ENCODE data around the gene PARP1. TPM values are rescaled to one million over a fixed set of nuclear protein-coding genes. Genes with fewer than 3 reads are reported as not detected.

Gene PARP1
- polyA plus RNA-seq (2013, experiment 1 of 2): 277 TPM
- polyA plus RNA-seq (2013, experiment 2 of 2): 282 TPM

DNA sequence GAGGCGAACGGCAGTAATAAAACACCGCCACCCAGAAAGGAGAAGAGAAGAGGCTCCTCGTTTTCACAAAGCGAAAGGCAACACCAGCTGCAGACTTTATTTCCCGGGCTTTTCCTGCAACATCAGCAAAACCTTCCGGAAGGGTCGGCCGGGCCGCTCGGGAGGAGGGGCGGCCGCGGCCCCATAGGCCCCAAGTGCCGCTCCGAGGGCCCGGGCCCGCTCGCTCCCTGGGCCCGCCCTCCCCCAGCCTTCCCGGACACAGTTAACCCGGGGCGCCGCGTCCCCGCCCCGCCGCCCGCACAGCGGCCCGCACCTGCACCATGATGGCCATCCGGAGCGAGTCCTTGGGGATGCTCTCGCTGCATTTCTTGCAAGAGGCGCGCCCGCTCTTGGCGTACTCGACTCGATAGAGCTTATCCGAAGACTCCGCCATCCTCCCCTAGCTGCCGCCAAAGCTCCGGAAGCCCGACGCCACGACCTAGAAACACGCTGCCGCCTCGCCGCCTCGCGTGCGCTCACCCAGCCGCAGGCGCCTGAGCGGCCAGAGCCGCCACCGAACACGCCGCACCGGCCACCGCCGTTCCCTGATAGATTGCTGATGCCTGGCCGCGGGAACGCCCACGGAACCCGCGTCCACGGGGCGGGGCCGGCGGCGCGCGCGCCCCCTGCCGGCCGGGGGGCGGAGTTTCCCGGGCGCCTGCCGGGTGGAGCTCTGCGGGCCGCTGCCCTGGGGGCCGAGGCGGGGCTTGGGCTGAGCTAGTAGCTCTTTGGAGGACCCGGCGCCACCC, at the start of gene PARP1:
TSS of gene PARP1 (minus strand) at position 597 of the 788 bp plus-strand sequence. CDS start at position 433, 164 bp downstream.
- Histone ChIP-seq H3K4ac (ENCODE audit: low read depth, low read length) (peak within 1 kb of the TSS; percentile 97), H3K4me3 (ENCODE audit: low read length) (peak within 1 kb of the TSS; percentile 79), H2BK15ac (replicated peaks; ENCODE audit: low read depth) (peak within 1 kb of the TSS; percentile 47), H3K23ac (ENCODE audit: low read length) (no peak within 1 kb of the TSS), H4K5ac (ENCODE audit: low read length) (no peak within 1 kb of the TSS), H2AK5ac (ENCODE audit: low read length) (no peak within 1 kb of the TSS), H4K8ac (ENCODE audit: low read depth, low read length) (peak within 1 kb of the TSS; percentile 41), H3K79me2 (ENCODE audit: control insufficient read depth, insufficient read depth, low read length) (peaks cover 43% of the 10 kb centered on the region), H2BK120ac (ENCODE audit: low read depth, low read length) (peak within 1 kb of the TSS; percentile 55), H3K4me2 (ENCODE audit: low read length) (peak within 1 kb of the TSS; percentile 93), H3K79me1 (ENCODE audit: low read length) (peaks cover 18% of the 10 kb centered on the region), H3K4me1 (ENCODE audit: control insufficient read depth, low read depth, low read length) (peaks cover 22% of the 10 kb centered on the region), H3K56ac (ENCODE audit: low read length) (peak within 1 kb of the TSS; percentile 93), H3K36me3 (ENCODE audit: control insufficient read depth, insufficient read depth, low read length) (no peaks in the 10 kb centered on the region), H3K9ac (ENCODE audit: low read length) (peak within 1 kb of the TSS; percentile 85), H2BK5ac (ENCODE audit: low read length) (peak within 1 kb of the TSS; percentile 26), H3K27me3 (ENCODE audit: insufficient read depth, low read length, poor library complexity) (no peaks in the 10 kb centered on the region), H3K27ac (ENCODE audit: low read depth, low read length) (peak within 1 kb of the TSS; percentile 69), H3K18ac (ENCODE audit: low read length) (peak within 1 kb of the TSS; percentile 93)
- peak; percentile 91 for DNase-seq
- no CpG with 5 or more reads among the region's 90 CpGs for WGBS (ENCODE audit: extremely low coverage, insufficient coverage, low lambda C conversion rate)

- H4K5ac ChIP-seq (ENCODE audit: low read length): no peak overlapping the region
- H3K36me3 ChIP-seq (ENCODE audit: control insufficient read depth, insufficient read depth, low read length): no peaks in the 10 kb centered on the region
- no peak overlapping the region for H3K23ac ChIP-seq (ENCODE audit: low read length)
- H3K56ac ChIP-seq (ENCODE audit: low read length): peak overlapping the region; percentile 39
- no peaks in the 10 kb centered on the region for H3K4me1 ChIP-seq (ENCODE audit: control insufficient read depth, low read depth, low read length)
- H3K9ac ChIP-seq (ENCODE audit: low read length): no peak overlapping the region
- no peak overlapping the region for H3K4me3 ChIP-seq (ENCODE audit: low read length)
- H3K4ac ChIP-seq (ENCODE audit: low read depth, low read length): no peak overlapping the region
- H3K79me2 ChIP-seq (ENCODE audit: control insufficient read depth, insufficient read depth, low read length): no peaks in the 10 kb centered on the region
- H3K27me3 ChIP-seq (ENCODE audit: insufficient read depth, low read length, poor library complexity): no peaks in the 10 kb centered on the region
- H2BK120ac ChIP-seq (ENCODE audit: low read depth, low read length): no peak overlapping the region
- no peak overlapping the region for H2BK5ac ChIP-seq (ENCODE audit: low read length)
- no CpG with 5 or more reads among the region's 14 CpGs for WGBS (ENCODE audit: extremely low coverage, insufficient coverage, low lambda C conversion rate)
- H4K8ac ChIP-seq (ENCODE audit: low read depth, low read length): no peak overlapping the region
- no peak overlapping the region for H2AK5ac ChIP-seq (ENCODE audit: low read length)
- no peaks in the 10 kb centered on the region for H3K79me1 ChIP-seq (ENCODE audit: low read length)
- peak; percentile 86 for DNase-seq
- no peak overlapping the region for H3K18ac ChIP-seq (ENCODE audit: low read length)
- no peak overlapping the region for H3K27ac ChIP-seq (ENCODE audit: low read depth, low read length)
- H3K4me2 ChIP-seq (ENCODE audit: low read length): no peak overlapping the region
- no peak overlapping the region for H2BK15ac ChIP-seq (replicated peaks; ENCODE audit: low read depth)
These were observed 49.4 kb upstream of the PARP1 start for GRCh38 chr1:226457307-226457712.

GRCh38 chr1:226455843-226456242, 48.0 kb upstream of the PARP1 start:
- H3K4me1 ChIP-seq (ENCODE audit: control insufficient read depth, low read depth, low read length): no peaks in the 10 kb centered on the region
- no peak overlapping the region for H3K56ac ChIP-seq (ENCODE audit: low read length)
- H3K36me3 ChIP-seq (ENCODE audit: control insufficient read depth, insufficient read depth, low read length): no peaks in the 10 kb centered on the region
- H3K4me2 ChIP-seq (ENCODE audit: low read length): no peak overlapping the region
- H3K27ac ChIP-seq (ENCODE audit: low read depth, low read length): no peak overlapping the region
- no peak overlapping the region for H3K4ac ChIP-seq (ENCODE audit: low read depth, low read length)
- H3K18ac ChIP-seq (ENCODE audit: low read length): no peak overlapping the region
- no peak overlapping the region for H2BK5ac ChIP-seq (ENCODE audit: low read length)
- H2AK5ac ChIP-seq (ENCODE audit: low read length): no peak overlapping the region
- H3K79me2 ChIP-seq (ENCODE audit: control insufficient read depth, insufficient read depth, low read length): no peaks in the 10 kb centered on the region
- no peak overlapping the region for H2BK15ac ChIP-seq (replicated peaks; ENCODE audit: low read depth)
- H4K8ac ChIP-seq (ENCODE audit: low read depth, low read length): no peak overlapping the region
- H2BK120ac ChIP-seq (ENCODE audit: low read depth, low read length): no peak overlapping the region
- DNase-seq: no peak
- no peak overlapping the region for H3K23ac ChIP-seq (ENCODE audit: low read length)
- no peaks in the 10 kb centered on the region for H3K27me3 ChIP-seq (ENCODE audit: insufficient read depth, low read length, poor library complexity)
- no peak overlapping the region for H3K9ac ChIP-seq (ENCODE audit: low read length)
- no peaks in the 10 kb centered on the region for H3K79me1 ChIP-seq (ENCODE audit: low read length)
- H4K5ac ChIP-seq (ENCODE audit: low read length): no peak overlapping the region
- no peak overlapping the region for H3K4me3 ChIP-seq (ENCODE audit: low read length)
- WGBS (ENCODE audit: extremely low coverage, insufficient coverage, low lambda C conversion rate): no CpG with 5 or more reads among the region's 10 CpGs

GRCh38 chr1:226454349-226454748, 46.5 kb upstream of the PARP1 start:
- H3K23ac ChIP-seq (ENCODE audit: low read length): no peak overlapping the region
- H2AK5ac ChIP-seq (ENCODE audit: low read length): no peak overlapping the region
- H3K4ac ChIP-seq (ENCODE audit: low read depth, low read length): no peak overlapping the region
- H3K18ac ChIP-seq (ENCODE audit: low read length): no peak overlapping the region
- no peaks in the 10 kb centered on the region for H3K79me1 ChIP-seq (ENCODE audit: low read length)
- WGBS (ENCODE audit: extremely low coverage, insufficient coverage, low lambda C conversion rate): no CpG with 5 or more reads among the region's 2 CpGs
- H3K4me1 ChIP-seq (ENCODE audit: control insufficient read depth, low read depth, low read length): no peaks in the 10 kb centered on the region
- H3K27ac ChIP-seq (ENCODE audit: low read depth, low read length): no peak overlapping the region
- no peak overlapping the region for H3K4me3 ChIP-seq (ENCODE audit: low read length)
- no peak overlapping the region for H3K9ac ChIP-seq (ENCODE audit: low read length)
- H2BK5ac ChIP-seq (ENCODE audit: low read length): no peak overlapping the region
- H2BK15ac ChIP-seq (replicated peaks; ENCODE audit: low read depth): no peak overlapping the region
- no peaks in the 10 kb centered on the region for H3K79me2 ChIP-seq (ENCODE audit: control insufficient read depth, insufficient read depth, low read length)
- H4K8ac ChIP-seq (ENCODE audit: low read depth, low read length): no peak overlapping the region
- no peak overlapping the region for H3K56ac ChIP-seq (ENCODE audit: low read length)
- H4K5ac ChIP-seq (ENCODE audit: low read length): no peak overlapping the region
- no peak overlapping the region for H3K4me2 ChIP-seq (ENCODE audit: low read length)
- no peaks in the 10 kb centered on the region for H3K27me3 ChIP-seq (ENCODE audit: insufficient read depth, low read length, poor library complexity)
- no peak overlapping the region for H2BK120ac ChIP-seq (ENCODE audit: low read depth, low read length)
- no peaks in the 10 kb centered on the region for H3K36me3 ChIP-seq (ENCODE audit: control insufficient read depth, insufficient read depth, low read length)
- DNase-seq: no peak

DNA sequence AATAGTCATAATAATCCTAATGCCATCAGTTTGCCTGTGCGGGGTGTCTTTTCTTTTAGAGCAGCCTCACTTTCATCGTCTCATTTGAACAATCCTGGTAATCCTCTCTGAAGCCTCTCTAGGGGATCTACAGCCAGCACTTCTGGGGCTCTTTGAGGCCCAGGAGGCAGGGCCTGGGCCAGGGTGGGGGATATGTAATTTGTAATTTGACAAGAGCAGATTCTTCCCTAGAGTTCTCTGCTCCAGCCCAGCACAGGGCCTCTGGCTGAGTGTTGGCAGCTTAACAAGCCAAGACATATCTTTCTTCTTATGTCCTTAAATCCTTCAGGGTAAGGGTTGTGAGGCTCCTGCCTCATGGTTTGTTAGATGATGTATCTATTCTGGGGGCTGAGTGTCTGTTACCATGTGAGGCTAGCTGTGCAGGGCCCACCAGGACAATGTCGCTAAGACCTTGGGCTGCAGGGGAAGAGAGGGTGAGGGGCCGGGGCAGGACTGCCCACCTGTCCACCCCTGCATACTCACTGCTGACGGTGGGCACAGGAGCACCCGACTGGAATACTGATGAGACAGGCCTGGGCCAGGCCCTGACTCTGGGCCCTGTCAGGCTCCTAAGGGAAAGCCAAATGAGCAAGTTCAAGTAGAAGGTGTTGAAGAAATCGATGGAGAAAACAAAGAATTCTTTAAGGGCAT, 45.3 kb upstream of the PARP1 start:
- no peak overlapping the region for H3K18ac ChIP-seq (ENCODE audit: low read length)
- H3K4me3 ChIP-seq (ENCODE audit: low read length): no peak overlapping the region
- no peak overlapping the region for H2AK5ac ChIP-seq (ENCODE audit: low read length)
- H2BK5ac ChIP-seq (ENCODE audit: low read length): no peak overlapping the region
- WGBS (ENCODE audit: extremely low coverage, insufficient coverage, low lambda C conversion rate): no CpG with 5 or more reads among the region's 7 CpGs
- H3K79me2 ChIP-seq (ENCODE audit: control insufficient read depth, insufficient read depth, low read length): no peaks in the 10 kb centered on the region
- no peak overlapping the region for H3K4ac ChIP-seq (ENCODE audit: low read depth, low read length)
- H3K23ac ChIP-seq (ENCODE audit: low read length): no peak overlapping the region
- H2BK15ac ChIP-seq (replicated peaks; ENCODE audit: low read depth): no peak overlapping the region
- no peak overlapping the region for H4K5ac ChIP-seq (ENCODE audit: low read length)
- H3K79me1 ChIP-seq (ENCODE audit: low read length): no peaks in the 10 kb centered on the region
- no peak for DNase-seq
- no peak overlapping the region for H2BK120ac ChIP-seq (ENCODE audit: low read depth, low read length)
- H3K56ac ChIP-seq (ENCODE audit: low read length): no peak overlapping the region
- H4K8ac ChIP-seq (ENCODE audit: low read depth, low read length): no peak overlapping the region
- no peaks in the 10 kb centered on the region for H3K4me1 ChIP-seq (ENCODE audit: control insufficient read depth, low read depth, low read length)
- no peak overlapping the region for H3K9ac ChIP-seq (ENCODE audit: low read length)
- no peak overlapping the region for H3K27ac ChIP-seq (ENCODE audit: low read depth, low read length)
- H3K36me3 ChIP-seq (ENCODE audit: control insufficient read depth, insufficient read depth, low read length): no peaks in the 10 kb centered on the region
- H3K27me3 ChIP-seq (ENCODE audit: insufficient read depth, low read length, poor library complexity): no peaks in the 10 kb centered on the region
- no peak overlapping the region for H3K4me2 ChIP-seq (ENCODE audit: low read length)

Data from mesendoderm (in vitro differentiated cells).